NOMO-1 treated with DMSO at 0.1 percent for 48 hours (cell line): ENCODE results near the gene ENTPD8.
"Not testable (repeated sequence)": the region's sequence is repeated elsewhere in the genome, so short reads cannot be mapped to it uniquely, and the experiment has no call there.

ENCODE experiments used
- DNase-seq: peaks from one replicate; lab custom pipeline; 2025; ENCODE audit not compliant: unreplicated experiment; lab: John Stamatoyannopoulos, UW

ENTPD8 gene

GRCh38 chr9:137396634-137397367 lies 44.4 kb downstream of the ENTPD8 start:
- no peak for DNase-seq

GRCh38 chr9:137396227-137396626 lies 44.9 kb downstream of the ENTPD8 start:
- DNase-seq: no peak

DNA sequence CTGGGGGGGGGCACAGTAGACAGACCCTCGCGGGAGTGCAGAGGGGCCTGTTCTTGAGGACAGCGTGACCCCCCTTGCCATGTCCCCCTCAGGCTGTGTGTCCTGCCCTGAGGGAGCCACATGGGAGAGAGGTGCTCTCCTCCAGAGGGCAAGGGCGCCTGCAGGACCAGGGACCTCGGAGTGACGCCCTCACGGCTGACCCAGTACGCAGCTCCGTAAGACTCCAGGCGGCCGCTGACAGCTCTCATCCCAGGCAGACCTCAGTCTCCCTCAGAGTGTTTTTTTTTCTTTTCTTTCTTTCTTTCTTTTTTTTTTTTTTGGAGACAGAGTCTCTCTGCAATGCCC lies 45.5 kb downstream of the ENTPD8 start:
- DNase-seq: no peak

DNA sequence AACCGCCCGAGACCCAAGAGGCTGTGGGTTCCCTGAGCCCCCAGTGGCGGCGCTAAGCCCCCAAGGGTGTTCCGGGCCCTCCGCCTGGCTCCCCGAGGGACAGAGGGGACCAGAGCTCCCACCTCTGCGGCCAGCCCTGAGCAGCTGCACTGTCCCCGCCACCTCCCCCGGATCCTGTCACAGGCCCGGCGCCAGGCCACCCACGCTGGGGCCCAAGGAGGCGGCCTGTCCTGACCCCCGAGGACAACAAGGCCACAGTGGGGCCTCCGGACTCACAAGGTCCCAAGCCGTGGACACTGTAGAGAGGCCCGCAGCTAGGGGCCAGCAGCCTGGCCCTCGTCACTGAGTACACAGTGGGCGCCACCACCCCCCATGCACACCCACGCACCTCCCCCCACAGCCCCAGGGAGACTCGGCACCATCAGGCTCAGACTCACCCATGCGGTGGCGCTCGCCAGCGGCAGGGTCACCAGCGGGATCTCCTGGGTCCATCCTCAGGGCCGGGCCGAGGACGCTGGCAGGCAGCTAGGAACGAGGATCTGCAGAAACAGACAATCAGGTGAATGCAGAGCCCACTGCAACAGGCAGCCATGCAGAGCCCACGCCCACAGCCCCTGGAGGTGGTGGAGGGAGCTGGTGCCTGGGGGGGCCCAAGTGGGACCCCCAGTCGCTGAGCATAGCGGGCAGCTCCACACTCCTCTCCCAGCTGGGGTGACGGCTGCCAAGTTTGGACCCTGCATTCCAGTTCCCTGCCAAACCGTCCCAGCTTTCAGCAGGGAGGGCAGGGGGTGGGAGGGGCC lies 46.1 kb downstream of the ENTPD8 start:
- no peak for DNase-seq

DNA sequence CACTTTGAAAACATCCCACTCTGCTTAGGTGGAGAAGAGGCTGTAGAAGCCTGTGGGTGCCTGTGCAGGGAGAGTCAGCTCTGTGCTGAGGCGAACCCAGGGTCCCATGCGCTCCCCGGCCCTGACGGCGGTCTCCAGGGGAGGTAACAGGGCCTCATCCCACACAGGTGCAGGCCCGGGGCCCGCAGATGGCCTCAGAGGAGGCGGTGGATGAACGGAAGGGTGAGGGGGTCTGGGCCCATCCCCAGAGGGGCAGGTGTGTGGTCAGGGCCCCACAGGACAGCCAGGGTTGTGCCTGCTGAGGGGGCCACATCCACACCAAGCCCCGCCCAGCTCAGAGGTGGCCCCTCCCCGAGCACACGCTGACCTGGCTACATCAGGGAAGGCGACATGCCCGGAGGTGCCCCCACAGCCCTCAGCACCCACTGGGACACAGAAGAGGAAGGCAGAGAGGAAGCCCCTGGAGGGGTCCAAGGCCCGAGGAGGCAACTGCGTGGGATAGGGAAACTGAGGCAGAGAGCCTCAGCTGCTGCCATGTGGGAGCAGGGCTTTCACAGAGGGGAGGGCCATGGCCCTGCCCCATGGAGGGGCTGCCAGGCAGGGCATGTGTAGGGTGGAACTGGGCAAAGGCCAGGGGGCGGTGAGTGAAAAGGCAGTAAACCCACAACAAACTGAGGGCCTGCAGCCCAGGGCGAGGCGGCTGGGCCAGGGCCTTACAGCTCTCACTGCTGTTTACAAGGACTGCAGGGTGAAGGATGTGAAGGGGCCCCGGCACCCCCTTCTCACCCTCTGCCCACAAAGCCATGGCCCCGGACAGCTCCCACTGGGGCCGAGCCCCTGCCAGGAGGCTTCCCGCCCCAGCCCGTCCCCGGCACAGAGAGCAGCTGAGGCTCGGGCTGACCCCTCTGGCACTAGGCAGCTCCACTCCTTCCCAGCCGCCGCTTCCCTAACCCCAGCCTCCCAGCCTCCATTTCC lies 47.7 kb downstream of the ENTPD8 start:
- DNase-seq: no peak

- no peak for DNase-seq
These were observed 48.7 kb downstream of the ENTPD8 start for GRCh38 chr9:137392232-137393007.

GRCh38 chr9:137391411-137391754 lies 49.8 kb downstream of the ENTPD8 start:
- DNase-seq: no peak

DNA sequence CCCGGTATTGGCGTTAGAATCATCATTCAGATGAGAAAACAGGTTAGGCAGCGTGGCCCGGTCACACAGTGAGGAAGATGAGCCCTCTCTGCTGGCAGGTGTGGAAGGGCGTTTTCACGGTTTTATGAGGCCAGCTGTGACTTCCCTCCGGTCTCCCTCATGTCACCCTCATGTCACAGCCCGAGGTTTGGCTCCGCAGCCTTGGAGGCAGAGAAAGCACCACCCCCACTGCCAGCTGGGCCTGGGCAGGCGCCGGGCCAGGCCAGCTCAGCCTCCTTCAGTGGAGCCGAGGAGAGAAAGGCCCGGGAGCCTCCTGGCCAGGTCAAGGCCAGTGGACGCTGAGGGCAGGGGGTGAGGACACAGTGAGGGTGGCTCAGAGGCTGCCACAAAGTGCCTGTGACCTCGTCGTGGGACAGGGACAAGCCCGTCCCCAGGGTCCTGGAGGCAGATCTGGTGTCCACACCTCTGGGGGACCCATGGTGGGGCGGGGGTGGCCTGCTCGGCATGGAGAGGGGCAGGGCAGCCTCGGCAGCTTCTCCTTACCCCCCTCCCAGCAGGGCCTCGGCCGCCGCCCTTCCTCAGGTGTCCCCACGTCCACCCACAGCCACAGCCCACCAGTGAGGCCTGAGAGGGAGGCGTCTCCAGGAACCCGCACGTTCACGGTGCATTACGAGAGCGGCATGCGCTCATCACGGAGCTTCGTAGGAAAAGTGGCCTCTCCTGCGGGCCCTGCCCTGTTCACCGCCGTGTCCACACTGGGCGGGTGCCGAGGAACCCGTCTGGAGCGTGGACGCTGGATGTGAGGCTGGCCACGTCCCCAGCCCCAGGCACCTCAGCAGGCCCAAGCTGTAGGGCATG lies 50.4 kb downstream of the ENTPD8 start:
- no peak for DNase-seq

DNA sequence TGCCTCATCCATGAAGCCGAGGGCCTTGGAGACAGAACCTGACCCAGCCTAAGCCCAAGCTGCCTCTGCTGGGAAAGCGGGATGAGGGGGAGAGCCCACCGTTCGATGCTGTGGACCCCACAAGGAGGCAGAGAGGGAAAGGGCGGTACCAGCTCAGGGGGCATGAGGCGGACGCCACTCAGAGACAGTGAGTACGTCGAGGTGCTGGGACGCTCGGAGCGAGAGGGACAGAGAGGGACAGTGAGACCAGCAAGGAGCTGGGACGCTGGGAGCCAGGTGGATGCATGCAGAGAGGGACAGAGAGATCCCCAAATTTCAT lies 51.8 kb downstream of the ENTPD8 start:
- no peak for DNase-seq

DNA sequence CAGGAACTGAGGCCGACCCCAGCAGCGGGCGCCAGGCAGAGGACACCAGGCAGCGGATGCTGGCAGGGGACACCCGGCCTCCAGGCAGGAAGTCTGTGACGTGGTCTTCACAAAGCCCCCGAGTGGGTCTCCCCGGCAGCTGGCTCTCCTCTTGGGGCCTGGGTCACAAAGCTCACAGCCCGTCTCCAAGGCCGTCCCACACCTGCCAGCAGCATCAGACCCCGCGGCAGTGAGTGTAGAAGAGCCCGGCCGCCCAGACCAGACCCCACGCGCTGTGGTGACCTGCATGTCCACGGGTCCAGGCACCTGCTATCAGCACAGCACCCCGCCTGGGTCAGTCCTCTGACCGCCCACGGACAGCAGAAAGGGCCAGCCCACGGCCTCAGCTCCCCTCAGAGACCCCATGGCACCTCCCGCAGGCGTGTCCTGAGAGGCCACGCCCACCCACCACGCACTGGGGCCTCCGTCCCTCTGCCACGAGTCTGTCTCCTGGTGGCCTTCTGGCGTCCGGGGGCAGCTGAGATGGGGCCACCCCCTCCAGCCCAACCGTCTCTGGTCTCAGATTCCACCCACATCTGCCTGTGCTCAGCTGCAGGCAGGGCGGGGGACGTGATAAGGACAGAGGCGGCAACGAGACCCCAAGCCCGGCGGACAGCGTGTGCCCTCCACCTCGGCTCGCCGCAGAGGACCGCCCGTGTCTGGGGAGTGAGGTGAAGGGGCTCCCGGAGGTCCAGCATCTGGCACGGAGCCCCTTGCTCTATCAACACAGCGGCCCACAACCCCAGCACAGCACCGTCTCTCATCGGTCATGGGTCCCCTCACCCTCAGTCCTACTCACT lies 52.3 kb downstream of the ENTPD8 start:
- no peak for DNase-seq

DNA sequence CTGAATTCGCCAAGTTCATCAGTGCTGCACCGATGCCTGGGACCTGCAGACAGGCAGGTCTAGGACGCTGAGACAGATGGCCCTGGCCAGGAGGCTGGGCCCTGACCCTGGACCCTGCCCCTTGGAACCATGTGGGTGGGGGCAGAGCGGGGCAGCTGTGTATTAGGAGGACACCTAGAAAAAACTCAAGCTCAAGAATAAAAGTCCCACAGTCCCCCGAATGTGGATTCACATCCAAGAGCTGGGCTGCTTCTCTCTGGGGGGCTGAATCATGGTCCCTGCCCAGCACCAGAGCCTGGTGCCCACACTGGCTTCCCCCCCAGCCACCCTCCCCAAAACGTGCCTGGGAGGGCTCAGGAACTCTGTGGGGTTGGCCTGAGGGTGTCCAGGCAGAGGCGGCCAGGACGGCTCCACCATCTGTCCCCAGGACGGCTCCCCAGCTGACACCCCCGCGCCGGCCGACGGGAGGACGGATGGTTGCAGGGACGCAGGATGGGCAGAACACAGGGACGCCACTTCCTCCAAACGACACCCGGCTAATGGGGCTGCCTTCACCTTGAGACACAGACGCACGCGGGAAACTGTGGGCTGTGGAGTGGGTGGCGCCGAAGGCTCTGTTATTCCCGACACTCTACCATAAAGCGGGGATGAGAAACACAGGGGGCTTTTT lies 53.1 kb downstream of the ENTPD8 start:
- no peak for DNase-seq

DNA sequence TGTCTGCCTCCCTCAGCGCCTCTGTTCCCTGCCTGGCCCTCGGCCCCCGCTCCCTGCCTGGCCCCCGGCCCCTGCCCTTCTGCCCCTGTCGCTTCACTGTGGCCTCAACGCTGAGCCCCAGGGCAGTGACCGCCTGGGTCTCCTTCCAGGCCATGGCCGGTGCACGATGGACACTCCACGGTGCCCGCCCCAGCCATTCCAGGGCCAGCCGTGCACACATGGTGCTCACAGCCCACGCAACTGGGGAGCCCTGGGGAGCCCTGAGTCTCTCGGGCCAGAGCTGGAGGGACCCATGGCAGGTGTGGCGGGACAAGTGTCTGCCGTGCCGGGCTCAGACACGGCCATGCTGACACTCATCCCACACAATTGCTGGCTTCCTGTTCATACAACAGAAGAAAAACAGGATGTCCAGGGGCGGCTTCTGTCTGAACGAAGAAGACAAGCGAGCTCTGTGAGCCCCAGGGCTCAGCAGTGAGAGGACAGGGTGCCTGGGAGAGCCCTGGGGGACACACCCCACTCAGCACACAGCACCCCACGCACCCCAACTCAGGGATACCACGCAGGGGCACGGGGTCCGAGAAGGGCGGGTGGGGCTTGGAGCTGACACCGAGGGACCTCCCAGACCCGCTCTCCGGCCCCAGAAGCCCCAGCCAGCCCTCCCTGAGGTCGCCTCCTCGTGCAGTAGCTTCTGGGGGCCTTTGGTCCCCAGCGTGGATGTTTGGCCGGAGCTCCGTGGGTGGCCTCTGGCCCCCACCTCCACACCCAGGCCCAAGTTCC lies 53.9 kb downstream of the ENTPD8 start:
- DNase-seq: no peak

- DNase-seq: not testable (repeated sequence)
These were observed 54.5 kb downstream of the ENTPD8 start for GRCh38 chr9:137386507-137387113.

DNA sequence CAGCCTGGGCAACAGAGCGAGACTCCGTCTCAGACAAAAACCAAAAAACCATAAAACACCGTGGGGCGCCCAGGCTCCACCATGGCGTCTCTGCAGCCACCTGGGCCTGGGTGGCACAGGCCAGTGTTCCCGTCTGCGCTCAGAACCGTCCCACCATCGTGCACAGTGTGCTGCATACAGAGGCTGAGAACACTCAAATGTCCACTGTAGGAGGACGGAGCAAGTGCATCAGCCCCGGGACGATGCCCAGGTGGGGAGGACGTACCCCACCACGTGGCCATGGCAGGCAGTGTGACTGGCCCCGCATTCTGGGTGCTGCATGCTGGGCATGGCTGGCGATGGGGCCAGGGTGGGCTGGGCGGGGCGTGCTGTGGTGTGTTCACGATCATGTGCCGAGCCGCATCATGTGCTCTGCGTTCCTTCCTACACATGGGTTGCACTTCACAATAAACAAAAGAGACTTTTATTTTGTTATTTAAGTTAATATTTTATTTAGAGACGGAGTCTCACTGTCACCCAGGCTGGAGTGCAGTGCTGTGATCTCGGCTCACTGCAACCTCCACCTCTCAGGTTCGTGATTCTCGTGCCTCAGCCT lies 56.0 kb downstream of the ENTPD8 start:
- DNase-seq: no peak
